Dedifferentiated amniotic fluid mesenchymal stem cell (primary cell): ENCODE measurements around the gene ADARB1.
"Not testable (repeated sequence)": the region's sequence is repeated elsewhere in the genome, so short reads cannot be mapped to it uniquely, and the experiment has no call there.

Experiments
- DNase-seq: peaks from one replicate; pipeline ENCODE4 v3.0.0-alpha.2; 2016; ENCODE audit errors: extremely low spot score

ADARB1 gene

DNA sequence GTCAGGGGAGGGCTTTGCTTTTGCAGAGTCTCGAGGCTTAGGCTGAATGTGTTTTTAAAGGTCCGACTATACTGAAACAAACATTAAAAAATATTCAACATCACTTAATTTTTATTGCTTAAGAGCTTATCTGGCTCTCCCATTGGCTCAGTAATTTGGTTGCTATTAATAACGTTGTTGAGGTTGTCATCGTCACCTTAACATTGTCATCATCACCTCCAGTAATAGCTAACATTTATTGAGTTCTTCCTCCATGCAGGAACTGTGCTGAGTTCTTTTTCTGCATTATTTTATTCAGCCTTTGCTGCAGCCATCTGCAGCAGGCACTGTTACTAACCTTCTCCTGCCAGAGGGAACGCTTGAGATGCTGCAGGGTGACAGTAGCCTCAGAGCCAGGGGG is 40.1 kb downstream of the ADARB1 start:
- no peak for DNase-seq

DNA sequence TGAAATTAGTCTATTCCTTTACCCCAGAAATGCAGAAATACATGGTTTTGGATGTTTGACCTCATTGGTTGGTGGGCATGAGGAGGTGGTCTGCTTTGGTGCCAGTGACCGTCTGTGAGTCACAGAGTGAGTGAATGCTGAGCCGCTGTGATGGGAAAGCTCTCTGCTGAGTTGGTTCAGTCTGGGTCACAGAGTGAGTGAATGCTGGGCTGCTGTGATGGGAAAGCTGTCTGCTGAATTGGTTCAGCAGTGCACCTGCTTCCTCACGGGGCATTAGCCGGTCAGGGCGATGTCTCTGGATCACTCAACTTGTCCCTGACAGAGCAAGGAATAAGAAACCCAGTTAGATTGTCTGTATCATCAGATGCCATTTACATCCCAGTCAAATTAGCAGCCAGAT is 40.8 kb downstream of the ADARB1 start:
- no peak for DNase-seq

DNA sequence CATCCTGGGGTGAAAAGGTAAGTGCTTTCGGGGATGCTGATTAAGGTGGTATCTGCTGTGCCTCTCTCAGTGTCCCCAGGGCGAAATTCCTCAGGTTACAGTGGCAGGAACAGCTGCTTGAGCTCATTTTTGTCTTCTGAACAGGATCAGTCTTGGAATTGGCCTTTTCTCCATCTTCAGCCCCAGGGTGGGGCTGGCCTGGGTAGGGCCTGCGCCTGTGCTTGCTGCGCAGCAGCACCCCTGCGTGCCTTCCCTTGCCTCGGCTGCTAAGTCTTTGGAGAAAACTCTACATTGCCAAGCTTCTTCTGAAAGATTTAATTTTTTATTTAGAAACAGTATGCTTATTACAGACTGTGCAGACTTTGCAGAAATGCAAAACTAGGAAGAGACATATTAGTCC is 41.7 kb downstream of the ADARB1 start:
- no peak for DNase-seq

DNA sequence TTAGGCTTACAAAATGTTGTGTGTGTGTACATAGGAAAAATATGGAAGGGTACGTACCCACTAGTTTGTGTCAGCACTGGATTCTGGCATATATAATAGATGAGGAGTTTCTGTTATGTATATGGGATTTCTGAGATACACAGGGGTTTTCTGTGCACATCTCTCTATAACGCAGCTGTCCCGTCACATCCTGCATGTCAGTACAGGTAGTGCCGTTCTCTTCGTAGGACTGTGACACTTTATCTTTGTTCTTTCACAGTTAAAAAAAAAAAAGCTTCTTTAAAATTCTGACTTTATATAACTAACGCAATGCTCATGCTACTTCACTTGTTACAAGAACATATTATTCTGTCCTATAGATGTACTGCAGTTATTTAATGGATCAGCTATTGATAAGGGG is 42.9 kb downstream of the ADARB1 start:
- DNase-seq: no peak

DNA sequence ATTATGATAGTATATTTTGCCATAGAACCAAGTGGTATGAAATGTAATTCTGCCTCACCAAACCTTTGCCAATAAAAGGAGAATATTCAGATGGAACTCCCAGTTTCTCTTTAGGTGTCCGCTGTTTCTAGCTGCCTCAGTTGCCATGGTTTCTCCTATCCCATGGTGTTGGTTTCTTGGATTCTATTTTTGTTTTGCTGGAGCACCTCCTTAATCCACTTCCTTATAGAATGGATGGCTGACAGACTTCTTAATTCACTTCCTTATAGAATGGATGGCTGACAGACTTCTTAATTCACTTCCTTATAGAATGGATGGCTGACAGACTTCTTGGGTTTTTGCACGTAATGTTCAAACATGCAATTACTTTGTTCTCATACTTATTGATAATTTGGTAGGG is 43.7 kb downstream of the ADARB1 start:
- DNase-seq: no peak

DNA sequence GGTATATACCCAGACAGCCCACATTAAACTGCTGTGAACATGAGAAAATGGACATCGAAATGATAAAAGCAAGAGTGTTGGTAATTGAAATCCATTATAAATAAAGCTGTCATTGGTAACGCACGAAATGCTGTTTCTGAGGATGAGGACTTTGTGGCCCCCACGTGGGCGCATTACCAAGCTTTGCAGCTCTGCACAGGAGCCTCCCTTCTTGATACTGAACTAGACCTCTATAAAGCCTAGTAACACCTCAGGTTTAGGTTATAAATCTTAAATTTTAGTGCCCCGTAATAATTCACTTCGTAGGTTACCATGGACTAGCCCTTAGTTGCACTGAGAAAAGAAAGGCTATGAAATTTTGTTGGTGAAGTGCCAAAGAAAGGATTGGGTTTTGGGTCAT is 45.4 kb downstream of the ADARB1 start:
- no peak for DNase-seq

DNA sequence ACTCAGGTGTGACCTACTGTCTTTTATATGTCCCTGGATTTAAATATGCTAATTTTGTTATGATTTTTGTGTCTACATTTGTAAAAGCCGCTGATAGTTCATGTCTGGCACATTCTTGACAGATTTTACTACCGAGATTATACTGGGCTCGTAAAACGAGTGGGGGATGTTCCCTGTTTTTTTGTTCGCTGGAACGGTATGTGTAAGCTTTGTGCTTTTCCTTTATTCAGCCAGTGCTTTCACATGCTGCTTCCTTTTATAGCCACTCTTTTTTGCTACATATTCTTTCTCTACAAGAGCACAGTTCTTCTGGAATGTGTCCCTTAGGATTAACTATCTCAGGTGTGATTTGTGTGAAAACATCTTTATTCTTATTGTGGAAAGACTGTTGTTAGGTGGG is 46.6 kb downstream of the ADARB1 start:
- DNase-seq: no peak

DNA sequence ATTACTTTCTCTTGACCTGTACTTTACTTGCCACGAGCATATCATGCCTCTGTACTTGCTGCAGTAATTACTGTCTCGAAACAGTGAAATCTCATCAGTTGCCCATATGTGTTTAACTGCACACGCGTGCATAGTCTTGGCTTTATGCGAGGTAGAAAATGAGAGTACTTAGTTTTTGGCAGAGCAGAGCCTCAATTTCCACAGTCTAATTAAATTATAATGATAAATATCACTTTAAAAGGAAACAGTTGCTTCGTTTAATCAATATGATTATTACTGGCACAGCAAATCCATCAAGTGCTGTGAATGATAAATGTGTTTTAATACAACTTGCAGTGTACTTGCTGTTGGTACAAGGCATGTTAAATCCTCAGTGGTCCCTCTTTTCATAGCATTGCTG is 47.6 kb downstream of the ADARB1 start:
- DNase-seq: no peak

DNA sequence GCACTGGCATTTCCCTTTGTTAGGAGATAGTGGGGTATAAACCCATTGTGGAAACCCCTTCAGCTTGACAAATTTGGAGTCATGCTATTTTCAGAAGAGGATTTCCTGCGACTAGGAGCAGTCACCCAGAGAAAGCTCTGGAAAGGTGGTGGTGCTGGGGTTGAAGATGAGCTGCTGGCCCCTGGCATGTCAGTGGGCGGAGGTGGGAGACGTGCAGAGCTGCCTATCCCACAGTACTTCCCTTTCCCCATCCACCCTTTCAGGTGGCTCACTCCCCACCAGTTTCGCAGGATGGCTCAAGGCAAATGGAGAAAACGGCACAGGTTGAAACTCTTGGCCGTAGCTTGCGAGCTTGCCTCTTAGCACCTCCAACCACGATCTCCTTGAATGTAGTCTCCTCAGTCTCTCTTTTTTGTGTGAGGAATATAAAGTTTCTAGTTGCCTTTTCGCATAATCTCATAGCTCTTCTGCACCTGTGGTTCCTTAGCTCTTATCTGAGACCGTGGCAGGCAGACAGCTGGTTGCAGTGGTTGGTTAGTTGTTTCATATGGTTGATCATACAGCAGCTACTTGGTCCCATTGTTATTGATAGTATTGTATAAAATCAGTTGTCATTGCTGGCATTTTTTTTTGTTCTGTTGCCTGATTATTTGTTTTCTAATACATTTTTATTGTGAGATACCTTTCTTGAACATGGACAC is 48.2 kb downstream of the ADARB1 start:
- no peak for DNase-seq

DNA sequence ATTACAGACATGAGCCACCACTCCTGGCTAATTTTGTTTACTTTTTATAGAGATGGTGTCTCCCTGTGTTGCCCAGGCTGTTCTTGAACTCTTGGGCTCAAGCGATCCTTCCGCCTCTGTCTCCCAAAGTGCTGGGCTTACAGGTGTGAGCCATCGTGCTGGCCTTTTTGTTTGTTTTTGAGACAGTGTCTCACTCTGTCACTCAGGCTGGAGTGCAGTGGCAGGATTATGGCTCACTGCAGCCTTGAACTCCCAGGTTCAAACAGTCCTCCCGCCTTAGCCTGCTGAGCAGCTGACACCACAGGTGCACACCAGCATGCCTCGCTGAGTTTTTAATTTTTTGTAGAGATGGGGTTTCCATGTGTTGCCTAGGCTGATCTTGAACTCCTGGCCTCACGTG is 49.1 kb downstream of the ADARB1 start:
- no peak for DNase-seq

DNA sequence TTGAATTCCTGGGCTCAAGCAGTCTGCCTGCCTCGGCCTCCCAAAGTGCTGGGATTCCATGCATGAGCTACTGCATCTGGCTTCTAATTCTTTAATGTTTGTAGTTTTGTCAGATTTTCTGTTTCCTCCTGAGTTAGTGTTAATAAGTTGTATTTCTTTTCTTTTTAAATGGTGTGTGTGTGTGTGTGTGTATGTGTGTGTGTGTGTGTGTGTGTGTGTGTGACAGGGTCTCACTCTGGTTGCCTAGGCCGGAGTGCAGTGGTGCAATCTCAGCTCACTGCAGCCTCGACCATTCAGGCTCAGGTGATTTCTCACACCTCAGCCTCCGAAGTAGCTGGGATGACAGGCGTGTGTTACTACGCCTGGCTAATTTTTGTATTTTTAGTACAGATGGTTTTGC is 50.2 kb downstream of the ADARB1 start:
- DNase-seq: no peak

DNA sequence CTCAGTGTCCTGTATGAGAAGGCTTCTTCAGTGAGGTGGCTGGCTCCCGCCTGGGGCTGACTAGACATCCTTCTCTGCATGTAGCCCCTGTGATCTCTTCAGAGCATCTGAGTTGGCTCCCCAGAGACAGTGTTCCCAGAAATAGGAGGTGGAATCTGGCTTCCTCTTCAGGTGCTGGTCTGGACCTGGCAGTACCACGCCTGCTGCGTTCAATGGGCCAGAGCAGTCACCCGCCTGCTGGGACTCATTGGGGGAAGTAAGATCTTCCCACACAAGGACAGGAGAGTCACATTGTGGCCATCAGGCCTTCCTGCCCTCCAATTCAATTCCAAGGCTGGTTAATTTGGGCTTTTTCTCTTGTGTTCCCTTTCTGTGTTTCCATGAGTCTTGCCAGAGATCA is 51.0 kb downstream of the ADARB1 start:
- no peak for DNase-seq

DNA sequence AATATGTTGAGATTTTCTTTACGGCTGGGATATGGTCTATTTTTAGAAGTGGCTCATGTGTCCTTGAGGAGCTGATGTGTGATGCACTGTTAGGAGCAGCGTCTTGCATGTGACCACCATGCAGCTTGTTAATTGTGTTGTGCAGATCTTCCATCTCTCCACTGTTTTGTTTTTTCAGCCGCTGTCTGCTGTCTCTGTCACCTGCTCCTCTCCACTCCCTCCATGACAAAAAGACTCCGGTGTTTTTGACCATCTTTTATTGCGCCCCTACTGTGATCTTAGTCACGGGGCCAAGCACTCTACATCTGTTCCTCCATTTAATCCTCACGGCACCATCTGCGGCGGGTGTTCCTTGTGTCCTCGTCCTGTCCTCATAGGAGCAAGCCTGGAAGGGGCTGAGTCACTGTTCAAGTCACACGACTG is 51.8 kb downstream of the ADARB1 start:
- no peak for DNase-seq

DNA sequence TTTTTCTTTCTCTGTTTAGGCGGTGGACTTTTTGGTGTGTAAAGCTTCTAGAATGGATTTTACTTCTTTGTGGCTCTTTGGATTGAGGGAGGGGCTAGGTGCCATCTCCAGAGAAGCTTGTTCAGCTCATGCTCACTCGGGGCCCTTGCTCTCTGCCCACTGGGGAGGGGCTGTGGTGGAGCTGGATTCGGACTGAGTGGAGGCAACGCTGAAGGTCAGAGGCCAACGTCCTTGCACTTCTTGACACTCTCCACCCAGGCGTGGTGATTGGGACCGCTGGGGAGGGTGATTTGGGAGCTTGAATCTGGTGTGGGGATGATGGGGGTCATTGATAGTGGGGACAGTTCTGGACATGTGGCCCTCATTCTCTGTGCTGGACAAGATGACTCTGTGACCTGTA is 52.6 kb downstream of the ADARB1 start:
- DNase-seq: no peak

DNA sequence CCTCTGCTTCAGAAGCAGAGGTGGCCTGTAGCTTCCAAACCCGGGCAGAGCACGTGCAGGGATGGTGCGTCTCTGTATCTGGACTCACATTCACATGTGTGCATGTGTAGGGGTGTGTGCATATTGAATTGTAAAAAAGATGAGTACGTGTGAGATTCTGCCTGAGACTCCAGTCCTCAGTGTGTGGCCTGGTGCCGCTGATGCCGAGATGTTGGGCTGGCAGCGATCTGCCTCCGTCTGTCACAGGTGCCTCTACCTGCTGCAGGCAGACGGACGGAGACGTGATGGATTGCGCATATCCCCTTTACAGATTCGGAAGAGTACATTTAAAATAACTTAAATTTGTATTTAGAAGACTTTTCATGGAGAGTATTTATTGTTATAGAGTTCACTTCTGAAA is 53.6 kb downstream of the ADARB1 start:
- DNase-seq: no peak

DNA sequence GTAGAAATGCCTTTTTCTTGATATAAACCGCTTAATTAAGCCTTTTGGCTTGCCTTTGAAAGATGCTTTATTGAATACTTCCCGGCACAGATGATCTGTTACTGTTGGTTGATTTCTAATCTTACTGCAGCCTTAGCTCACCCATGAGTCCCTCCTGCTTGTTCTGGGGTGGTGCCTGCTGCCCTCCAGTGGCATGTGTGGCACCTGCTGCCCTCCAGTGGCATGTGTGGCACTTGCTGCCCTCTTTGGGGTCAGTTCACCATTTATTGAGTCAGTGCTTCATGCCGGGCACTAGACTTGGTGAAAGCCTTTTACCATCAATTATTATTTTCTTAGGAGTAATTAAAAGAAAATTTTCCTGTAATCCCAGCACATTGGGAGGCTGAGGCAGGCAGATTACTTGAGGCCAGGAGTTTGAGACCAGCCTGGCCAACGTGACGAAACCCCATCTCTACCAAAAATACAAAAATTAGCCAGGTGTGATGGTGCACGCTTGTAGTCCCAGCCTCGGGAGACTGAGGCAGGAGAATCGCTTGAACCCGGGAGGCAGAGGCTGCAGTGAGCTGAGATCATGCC is 54.3 kb downstream of the ADARB1 start:
- DNase-seq: peak; percentile 60

DNA sequence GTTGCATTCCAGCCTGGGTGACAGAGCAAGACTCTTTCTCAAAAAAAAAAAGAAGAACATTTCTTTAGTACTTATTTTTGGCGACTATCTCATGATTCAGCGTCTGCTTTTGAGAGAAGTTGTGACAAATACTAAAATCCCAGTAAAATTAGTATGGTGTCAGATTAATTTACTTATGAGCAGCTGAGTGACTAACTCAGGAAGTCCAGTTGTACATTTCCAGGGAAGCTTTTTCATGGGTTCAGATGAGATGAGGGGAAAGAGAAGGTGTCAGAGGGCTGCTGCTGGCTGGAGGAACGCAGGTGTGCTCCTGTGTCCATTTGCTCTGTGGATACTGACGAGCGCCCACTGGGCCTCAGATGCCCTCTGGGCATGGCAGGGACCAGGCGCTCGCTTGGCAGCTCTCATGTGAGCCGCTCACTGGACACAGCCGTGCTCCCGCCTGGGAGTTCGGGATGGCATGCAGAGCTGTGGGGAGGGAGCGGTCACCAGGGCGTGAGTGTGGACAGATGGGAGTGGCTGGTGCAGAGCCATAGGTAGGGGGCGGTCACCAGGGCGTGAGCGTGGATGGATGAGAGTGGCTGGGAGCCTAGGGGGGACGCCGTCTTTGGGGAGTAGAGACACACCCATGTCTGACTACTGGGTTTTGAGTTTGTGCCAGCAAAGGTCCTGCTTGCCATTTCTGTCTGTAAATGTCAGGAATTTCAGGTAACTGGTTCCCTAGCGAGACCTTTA is 55.0 kb downstream of the ADARB1 start:
- DNase-seq: no peak

DNA sequence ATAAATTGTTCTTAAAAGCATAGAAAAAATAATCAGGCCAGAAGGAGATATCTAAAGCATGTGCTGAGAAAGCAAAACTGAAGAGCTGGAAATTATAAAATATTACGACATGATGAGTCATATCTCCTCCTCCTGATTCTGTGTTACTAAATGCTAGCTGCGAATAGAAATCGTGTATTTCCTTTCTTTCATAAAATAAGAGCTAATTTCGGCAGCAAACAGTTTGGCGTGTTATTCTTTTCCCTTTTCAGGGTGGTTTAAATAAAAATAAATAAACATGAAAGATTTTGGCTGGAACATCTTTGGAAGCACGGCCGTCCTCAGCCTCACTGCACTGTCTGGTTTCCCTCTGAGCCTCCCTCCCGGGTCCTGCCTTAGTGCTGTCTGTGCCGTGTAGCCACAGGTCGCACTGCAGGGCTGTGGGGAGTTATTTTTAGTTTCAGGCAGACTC is 56.0 kb downstream of the ADARB1 start:
- DNase-seq: peak; percentile 67

DNA sequence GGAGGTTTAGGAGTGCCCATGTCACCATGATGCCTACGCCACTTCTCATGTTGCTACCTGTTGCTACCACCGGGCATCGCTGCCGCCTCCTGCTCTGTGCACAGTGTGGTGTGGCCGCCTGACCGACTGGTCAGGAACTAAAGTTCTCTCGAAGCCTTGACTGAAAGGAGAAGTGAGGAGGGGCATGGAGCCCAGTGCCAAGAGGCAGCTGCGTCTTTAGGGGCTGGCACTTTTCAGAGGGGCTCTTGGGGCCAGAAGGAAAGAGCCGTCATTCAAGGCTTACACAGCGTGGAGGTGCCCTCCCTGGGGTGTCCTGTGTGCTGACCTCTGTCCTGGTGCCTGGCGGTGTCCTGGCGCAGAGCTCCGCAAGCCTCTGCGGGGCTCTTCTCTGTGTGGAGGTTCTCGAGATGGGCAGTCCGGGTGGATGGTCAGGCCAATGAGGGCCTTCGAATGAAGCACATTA is 57.2 kb downstream of the ADARB1 start:
- no peak for DNase-seq

DNA sequence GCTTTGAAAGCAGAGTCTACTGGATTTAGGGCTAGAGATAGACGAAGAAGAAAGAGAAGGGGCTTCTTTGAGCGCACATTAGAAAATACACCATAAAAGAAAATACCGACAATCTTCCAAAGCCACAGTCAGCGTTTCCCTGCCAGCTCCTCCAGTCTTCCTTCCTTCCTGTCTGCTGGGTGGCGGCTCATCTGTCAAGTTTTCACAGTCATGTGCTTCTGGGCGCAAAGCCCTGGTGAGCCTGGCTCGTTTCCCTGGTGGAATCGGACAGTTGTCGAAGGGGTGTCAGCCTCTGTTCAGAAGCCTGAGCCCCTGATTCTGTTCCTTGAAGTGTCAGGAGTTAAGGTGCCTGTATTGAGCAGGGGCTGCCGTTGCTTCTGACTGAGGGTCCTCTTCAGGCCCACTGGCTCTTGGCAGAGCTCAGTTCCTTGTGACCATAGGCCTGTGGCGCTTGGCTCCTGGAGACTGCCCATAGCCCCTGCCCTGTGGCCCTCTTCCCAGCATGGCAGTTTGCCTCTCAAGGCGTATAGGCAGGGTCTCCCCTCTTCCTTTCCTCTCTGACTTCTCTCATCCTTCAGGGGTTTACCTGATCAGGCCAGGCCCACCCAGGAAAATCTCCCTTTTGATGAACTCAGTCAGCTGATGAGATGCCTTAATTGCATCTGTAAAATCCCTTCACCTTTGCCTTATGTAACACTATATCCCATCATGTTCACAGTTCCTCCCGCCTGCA is 58.6 kb downstream of the ADARB1 start:
- no peak for DNase-seq

DNA sequence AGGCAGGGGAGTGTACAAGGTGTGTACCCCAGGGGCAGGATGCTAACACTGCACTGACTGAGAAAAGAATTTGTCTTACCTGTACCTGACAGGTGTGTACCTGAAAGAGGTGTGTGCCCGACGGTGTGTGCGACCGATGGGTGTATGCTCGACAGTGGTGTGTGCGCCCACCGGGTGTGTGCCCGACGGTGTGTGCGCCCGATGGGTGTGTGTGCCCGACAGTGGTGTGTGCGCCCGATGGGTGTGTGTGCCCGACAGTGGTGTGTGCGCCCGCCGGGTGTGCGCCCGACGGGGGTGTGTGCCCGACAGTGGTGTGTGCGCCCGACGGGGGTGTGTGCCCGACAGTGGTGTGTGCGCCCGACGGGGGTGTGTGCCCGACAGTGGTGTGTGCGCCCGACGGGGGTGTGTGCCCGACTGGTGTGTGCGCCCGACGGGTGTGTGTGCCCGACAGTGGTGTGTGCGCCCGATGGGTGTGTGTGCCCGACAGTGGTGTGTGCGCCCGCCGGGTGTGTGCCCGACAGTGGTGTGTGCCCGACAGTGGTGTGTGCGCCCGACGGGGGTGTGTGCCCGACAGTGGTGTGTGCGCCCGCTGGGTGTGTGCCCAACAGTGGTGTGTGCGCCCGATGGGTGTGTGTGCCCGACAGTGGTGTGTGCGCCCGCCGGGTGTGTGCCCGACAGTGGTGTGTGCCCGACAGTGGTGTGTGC is 59.3 kb downstream of the ADARB1 start:
- DNase-seq: not testable (repeated sequence)
